Activated T-helper 2 cell treated with anti-CD3 and anti-CD28 coated beads, Interferon-gamma antibody, Interleukin-2, Interleukin-4, amounts not matched to agents 10 μg/mL and 5 μg/mL and 100 μg/mL, durations not matched to agents 14 hours and 24 hours and 36 hours (primary cell): ENCODE measurements around the gene GNAI2. TPM values are rescaled to one million over a fixed set of nuclear protein-coding genes. Genes with fewer than 3 reads are reported as not detected.
A peak's percentile ranks its signal among the peaks of the same experiment; 100 is the strongest.
"Not testable (repeated sequence)": the region's sequence is repeated elsewhere in the genome, so short reads cannot be mapped to it uniquely, and the experiment has no call there.

Experiments
- DNase-seq: peaks from one replicate; pipeline ENCODE4 v3.0.0; 2021; ENCODE audit warnings: low spot score
- H3K27ac Mint-ChIP-seq: one replicate; pipeline ENCODE4 v1.8.0; 2021; ENCODE audit warnings: mixed read lengths
- H3K27me3 Mint-ChIP-seq: one replicate; pipeline ENCODE4 v1.8.0; 2021; ENCODE audit warnings: low read depth, mixed read lengths
- H3K36me3 Mint-ChIP-seq: one replicate; pipeline ENCODE4 v1.8.0; 2021; ENCODE audit warnings: low read depth, mixed read lengths
- H3K4me1 Mint-ChIP-seq: one replicate; pipeline ENCODE4 v1.8.0; 2021; ENCODE audit warnings: low read depth, mixed read lengths
- H3K4me3 Mint-ChIP-seq: one replicate; pipeline ENCODE4 v1.8.0; 2021; ENCODE audit warnings: low read depth, mild to moderate bottlenecking, moderate library complexity, mixed read lengths
- H3K9me3 Mint-ChIP-seq: one replicate; pipeline ENCODE4 v1.8.0; 2021; ENCODE audit warnings: mixed read lengths
- intact Hi-C: fragments of 100-400 bp; cut with micrococcal nuclease; formaldehyde crosslinking; loops from one replicate; pipeline ENCODE4 v1.15.1; 2023
- total RNA-seq: library from RNA; stranded (reverse); gene quantifications from 2 replicates; pipeline ENCODE4 v1.2.3, GENCODE V29; 2022

Gene GNAI2
- total RNA-seq, 1 donor from 2014 or later: 269 TPM

- intact Hi-C loops: no loop called here
- Mint-ChIP-seq H3K4me3 (no peak overlapping the region), H3K9me3 (no peaks in the 10 kb centered on the region), H3K36me3 (no peaks in the 10 kb centered on the region), H3K27ac (no peak overlapping the region), H3K27me3 (peaks cover 21% of the 10 kb centered on the region), H3K4me1 (peaks cover 2% of the 10 kb centered on the region)
- no peak for DNase-seq
These were observed 32.3 kb downstream of the GNAI2 start for GRCh38 chr3:50268276-50268675.

GRCh38 chr3:50268703-50269451 lies 32.9 kb downstream of the GNAI2 start, which contains the start of gene SEMA3B:
Gene SEMA3B (plus strand): TSS chr3:50269147. CDS start chr3:50269241, 94 bp downstream.
- H3K27me3 Mint-ChIP-seq: peaks cover 22% of the 10 kb centered on the region
- peaks cover 2% of the 10 kb centered on the region for H3K4me1 Mint-ChIP-seq
- H3K9me3 Mint-ChIP-seq: no peaks in the 10 kb centered on the region
- intact Hi-C loops: no loop called here
- no peak for DNase-seq
- no peak within 1 kb of the TSS for H3K4me3 Mint-ChIP-seq
- H3K36me3 Mint-ChIP-seq: no peaks in the 10 kb centered on the region
- H3K27ac Mint-ChIP-seq: no peak within 1 kb of the TSS

- DNase-seq: no peak
- intact Hi-C loops: no loop called here
- Mint-ChIP-seq H3K36me3 (no peaks in the 10 kb centered on the region), H3K9me3 (no peaks in the 10 kb centered on the region), H3K27ac (no peak overlapping the region), H3K4me3 (no peak overlapping the region), H3K27me3 (peaks cover 27% of the 10 kb centered on the region), H3K4me1 (peaks cover 6% of the 10 kb centered on the region)
These were observed 33.5 kb downstream of the GNAI2 start for GRCh38 chr3:50269460-50269859.

- Mint-ChIP-seq H3K27me3 (peaks cover 31% of the 10 kb centered on the region), H3K36me3 (no peaks in the 10 kb centered on the region), H3K4me1 (peaks cover 8% of the 10 kb centered on the region), H3K27ac (no peak overlapping the region), H3K4me3 (no peak overlapping the region), H3K9me3 (no peaks in the 10 kb centered on the region)
- DNase-seq: no peak
- intact Hi-C loops: no loop called here
These were observed 34.0 kb downstream of the GNAI2 start for GRCh38 chr3:50269977-50270413.

- Mint-ChIP-seq H3K27me3 (peaks cover 37% of the 10 kb centered on the region), H3K36me3 (no peaks in the 10 kb centered on the region), H3K9me3 (no peaks in the 10 kb centered on the region), H3K4me3 (no peak overlapping the region), H3K27ac (no peak overlapping the region), H3K4me1 (peaks cover 8% of the 10 kb centered on the region)
- intact Hi-C loops: no loop called here
- no peak for DNase-seq
These were observed 34.6 kb downstream of the GNAI2 start for GRCh38 chr3:50270422-50271224.

GRCh38 chr3:50271314-50271936 lies 35.4 kb downstream of the GNAI2 start:
- no peak overlapping the region for H3K27ac Mint-ChIP-seq
- intact Hi-C loops: no loop called here

GRCh38 chr3:50272538-50272910 lies 36.5 kb downstream of the GNAI2 start:
- intact Hi-C loops: loop anchor here (2.0 kb wide), 1 partner anchor 26 kb away; no protein-coding TSS in a partner anchor
- not testable (repeated sequence) for H3K9me3 Mint-ChIP-seq, H3K36me3 Mint-ChIP-seq, DNase-seq, H3K4me3 Mint-ChIP-seq, H3K27ac Mint-ChIP-seq
- H3K27me3 Mint-ChIP-seq: peaks cover 39% of the 10 kb centered on the region
- peaks cover 11% of the 10 kb centered on the region for H3K4me1 Mint-ChIP-seq

More at GRCh38 chr3:50271314-50271936, 35.4 kb downstream of the GNAI2 start:
- Mint-ChIP-seq H3K9me3 (no peaks in the 10 kb centered on the region), H3K27me3 (peaks cover 39% of the 10 kb centered on the region), H3K36me3 (no peaks in the 10 kb centered on the region), H3K4me3 (no peak overlapping the region), H3K4me1 (peaks cover 11% of the 10 kb centered on the region)
- no peak for DNase-seq

- H3K27ac Mint-ChIP-seq: no peak overlapping the region
- H3K36me3 Mint-ChIP-seq: no peaks in the 10 kb centered on the region
- H3K4me3 Mint-ChIP-seq: peak overlapping the region; percentile 64
- peaks cover 39% of the 10 kb centered on the region for H3K27me3 Mint-ChIP-seq
- H3K9me3 Mint-ChIP-seq: no peaks in the 10 kb centered on the region
- peaks cover 11% of the 10 kb centered on the region for H3K4me1 Mint-ChIP-seq
- intact Hi-C loops: loop anchor here (1.0 to 2.0 kb wide), 4 partner anchors 13 to 152 kb away; no protein-coding TSS in a partner anchor
- peak; percentile 82 for DNase-seq
These were observed 37.1 kb downstream of the GNAI2 start for GRCh38 chr3:50272911-50273688.

- no peak overlapping the region for H3K4me3 Mint-ChIP-seq
- no peaks in the 10 kb centered on the region for H3K36me3 Mint-ChIP-seq
- DNase-seq: no peak
- no peak overlapping the region for H3K27ac Mint-ChIP-seq
- H3K9me3 Mint-ChIP-seq: no peaks in the 10 kb centered on the region
- H3K27me3 Mint-ChIP-seq: peaks cover 38% of the 10 kb centered on the region
- intact Hi-C loops: loop anchor here (1.0 to 2.0 kb wide), 6 partner anchors 13 to 152 kb away; no protein-coding TSS in a partner anchor
- peaks cover 11% of the 10 kb centered on the region for H3K4me1 Mint-ChIP-seq
These were observed 37.7 kb downstream of the GNAI2 start for GRCh38 chr3:50273689-50274065.

- H3K9me3 Mint-ChIP-seq: no peaks in the 10 kb centered on the region
- peak overlapping the region; percentile 34 for H3K4me3 Mint-ChIP-seq
- H3K27ac Mint-ChIP-seq: no peak overlapping the region
- intact Hi-C loops: loop anchor here (1.0 kb wide), 2 partner anchors 50 to 80 kb away; no protein-coding TSS in a partner anchor
- peaks cover 11% of the 10 kb centered on the region for H3K4me1 Mint-ChIP-seq
- DNase-seq: peak; percentile 70
- peaks cover 36% of the 10 kb centered on the region for H3K27me3 Mint-ChIP-seq
- no peaks in the 10 kb centered on the region for H3K36me3 Mint-ChIP-seq
These were observed 38.5 kb downstream of the GNAI2 start for GRCh38 chr3:50274371-50275104.

GRCh38 chr3:50275141-50275995 lies 39.4 kb downstream of the GNAI2 start:
- no peak for DNase-seq
- Mint-ChIP-seq H3K27me3 (peaks cover 36% of the 10 kb centered on the region), H3K4me1 (peaks cover 11% of the 10 kb centered on the region), H3K4me3 (peak overlapping the region; percentile 17), H3K27ac (no peak overlapping the region), H3K36me3 (no peaks in the 10 kb centered on the region), H3K9me3 (no peaks in the 10 kb centered on the region)
- intact Hi-C loops: no loop called here
